K562 (cell line): ENCODE data around the gene HVCN1. TPM values are rescaled to one million over a fixed set of nuclear protein-coding genes. Genes with fewer than 3 reads are reported as not detected.

Experiments
- ATAC-seq: fragments of 200-7000 bp; cut with Tn5 transposase; 3 replicates; pipeline ENCODE4 v1.9.1; 2020; ENCODE audit warnings: moderate library complexity
- BruUV-seq: library from RNA; stranded (reverse); fragments of 400-500 nt; replicated peaks from 2 replicates; lab custom pipeline; 2021; lab: Mats Ljungman, UMichigan
- CTCF ChIA-PET: fragments of 300-600 bp; formaldehyde crosslinking; extraction: SDS; loops from one replicate; lab custom pipeline; 2021; ENCODE audit warnings: low intra/inter-chr PET ratio; lab: Yijun Ruan, JAX
- POLR2A ChIA-PET: fragments of 300-600, 350-650 bp; sonication (Branson Sonifier 250); formaldehyde crosslinking; extraction: SDS; loops from one replicate; lab custom pipeline; 2021; ENCODE audit warnings: antibody characterized with exemption, inconsistent platforms; lab: Yijun Ruan, JAX
- DNase-seq, 4 experiments: peaks; one replicate each; pipeline versions ENCODE4 v3.0.0 to v3.0.0-alpha.2; 2011 to 2018; ENCODE audit warnings: low spot score in 3 of 4, mixed read lengths in 3 of 4; ENCODE audit errors: extremely low read depth in 1 of 4
- FAIRE-seq: peaks from 2 replicates; lab custom pipeline; 2011; peaks lifted over from hg19 to GRCh38; lab: Jason Lieb, UNC
- H2AFZ ChIP-seq: 2 replicates; pipeline ENCODE4 v1.6.0; 2011; ENCODE audit warnings: low read depth, low read length, control low read depth, inconsistent platforms
- H3K27ac ChIP-seq: fragments of 200-600 bp; 3 replicates; pipeline ENCODE4 v1.8.0; 2011; ENCODE audit warnings: low read depth, mild to moderate bottlenecking, control low read depth, inconsistent platforms, low read length, moderate library complexity, mixed read lengths; ENCODE audit errors: extremely low read depth
- H3K27me3 ChIP-seq, 2 experiments: fragments of 300-600 bp in 1 of 2; 2 replicates in 1 of 2; 3 replicates in 1 of 2; pipeline versions ENCODE4 v1.6.0 to v1.8.0; 2011; ENCODE audit warnings: inconsistent platforms in 2 of 2, low read length in 2 of 2, mild to moderate bottlenecking in 1 of 2, mixed read lengths in 1 of 2, moderate library complexity in 1 of 2; ENCODE audit not compliant: control insufficient read depth in 2 of 2, insufficient read depth in 2 of 2
- H3K36me3 ChIP-seq: fragments of 300-600 bp; 3 replicates; pipeline ENCODE4 v1.8.0; 2011; ENCODE audit warnings: mild to moderate bottlenecking, low read length, inconsistent platforms; ENCODE audit not compliant: control insufficient read depth, insufficient read depth
- H3K4me1 ChIP-seq, 2 experiments: fragments of 200-600 bp in 1 of 2; replicated peaks in 1 of 2; 2 replicates in 1 of 2; 3 replicates in 1 of 2; pipeline versions ENCODE4 v1.5.1 to v1.8.0; 2011; ENCODE audit warnings: inconsistent platforms in 2 of 2, low read length in 2 of 2, mild to moderate bottlenecking in 1 of 2, mixed read lengths in 1 of 2, moderate library complexity in 1 of 2; ENCODE audit not compliant: control insufficient read depth in 2 of 2, insufficient read depth in 2 of 2
- H3K4me2 ChIP-seq: 2 replicates; pipeline ENCODE4 v1.6.1; 2011; ENCODE audit warnings: low read length, control low read depth, inconsistent platforms, mixed read lengths; ENCODE audit not compliant: insufficient read depth
- H3K4me3 ChIP-seq: fragments of 200-600 bp; sonication (generic), shearing (Covaris generic); 2 replicates; pipeline ENCODE4 v1.5.1; 2016; ENCODE audit warnings: control low read depth, inconsistent platforms
- H3K79me2 ChIP-seq: fragments of 200-600 bp; 3 replicates; pipeline ENCODE4 v1.8.0; 2011; ENCODE audit warnings: low read length, inconsistent platforms; ENCODE audit not compliant: control insufficient read depth, insufficient read depth
- H3K9ac ChIP-seq, 2 experiments: 2 replicates each; pipeline versions ENCODE4 v1.6.0 to v1.6.1; 2011; ENCODE audit warnings: low read depth in 2 of 2, low read length in 2 of 2, control low read depth in 1 of 2, inconsistent platforms in 1 of 2, mild to moderate bottlenecking in 1 of 2, mixed read lengths in 1 of 2; ENCODE audit not compliant: insufficient read depth in 1 of 2
- H3K9me1 ChIP-seq: one replicate; pipeline ENCODE4 v1.6.0; 2011; ENCODE audit warnings: inconsistent platforms, mild to moderate bottlenecking, low read length, moderate library complexity; ENCODE audit not compliant: control insufficient read depth, insufficient read depth
- H3K9me3 ChIP-seq: replicated peaks from 2 replicates; pipeline ENCODE4 v1.5.1; 2011; ENCODE audit warnings: low read depth, low read length, inconsistent platforms; ENCODE audit not compliant: control insufficient read depth, insufficient read depth
- H4K20me1 ChIP-seq: replicated peaks from 2 replicates; pipeline ENCODE4 v1.6.1; 2011; ENCODE audit warnings: low read length, inconsistent platforms, mixed read lengths; ENCODE audit not compliant: control insufficient read depth, insufficient read depth
- ARID4B ChIP-seq: sonication (generic); formaldehyde crosslinking; IDR thresholded peaks from 2 replicates; pipeline ENCODE4 v1.8.0; 2022; ENCODE audit warnings: mild to moderate bottlenecking, missing genetic modification reagents
- KDM2B ChIP-seq: fragments of 250-450 bp; sonication (Bioruptor Pico); IDR thresholded peaks from 2 replicates; pipeline ENCODE4 v1.8.0; 2021; ENCODE audit warnings: mild to moderate bottlenecking, moderate library complexity
- NCOA4 ChIP-seq: fragments of 450-650 bp; IDR thresholded peaks from 2 replicates; pipeline ENCODE4 v1.6.1; 2018; ENCODE audit warnings: mild to moderate bottlenecking; ENCODE audit not compliant: partially characterized antibody
- POLR2B ChIP-seq: fragments of 450-650 bp; IDR thresholded peaks from 2 replicates; pipeline ENCODE4 v1.6.1; 2018; ENCODE audit warnings: low read depth; ENCODE audit not compliant: partially characterized antibody
- PTTG1 ChIP-seq: fragments of 450-650 bp; IDR thresholded peaks from 2 replicates; pipeline ENCODE4 v1.6.1; 2016; ENCODE audit warnings: low read depth, mild to moderate bottlenecking, missing genetic modification characterization, missing compliant biosample characterization
- RNF2 ChIP-seq: sonication (generic); IDR thresholded peaks from 2 replicates; pipeline ENCODE4 v1.6.1; 2016
- SUPT5H ChIP-seq: fragments of 450-650 bp; IDR thresholded peaks from 2 replicates; pipeline ENCODE4 v1.6.1; 2016
- TRIM24 ChIP-seq, 2 experiments: fragments of 450-650 bp; IDR thresholded peaks; 2 replicates each; pipeline ENCODE4 v1.6.1; 2016
- XRCC3 ChIP-seq: fragments of 450-650 bp; IDR thresholded peaks from 2 replicates; pipeline ENCODE4 v1.6.1; 2017; ENCODE audit warnings: mild to moderate bottlenecking, moderate library complexity
- ZNF134 ChIP-seq: fragments of 250-450 bp; sonication (Bioruptor Pico); conservative IDR thresholded peaks from 2 replicates; pipeline ENCODE4 v1.4.0; 2020
- ZNF140 ChIP-seq: fragments of 250-450 bp; sonication (Bioruptor Pico); IDR thresholded peaks from 2 replicates; pipeline ENCODE4 v1.8.0; 2021; ENCODE audit warnings: moderate library complexity, mild to moderate bottlenecking, inconsistent platforms
- ZNF197 ChIP-seq: fragments of 200-800 bp; sonication (Bioruptor generic); IDR thresholded peaks from 2 replicates; pipeline ENCODE4 v1.6.1; 2016; ENCODE audit warnings: low read depth, missing genetic modification characterization, missing compliant biosample characterization
- ZNF232 ChIP-seq: sonication (generic); formaldehyde crosslinking; IDR thresholded peaks from 2 replicates; pipeline ENCODE4 v1.8.0; 2022; ENCODE audit warnings: mild to moderate bottlenecking, missing genetic modification reagents
- ZNF316 ChIP-seq: fragments of 450-650 bp; IDR thresholded peaks from 2 replicates; pipeline ENCODE4 v1.6.1; 2016
- ZNF57 ChIP-seq: fragments of 450-650 bp; formaldehyde crosslinking; IDR thresholded peaks from 2 replicates; pipeline ENCODE4 v1.4.0; 2020; ENCODE audit warnings: mild to moderate bottlenecking, moderate library complexity
- ZNF696 ChIP-seq: fragments of 250-450 bp; sonication (Bioruptor Pico); conservative IDR thresholded peaks from 2 replicates; pipeline ENCODE4 v1.4.0; 2020; ENCODE audit warnings: mild to moderate bottlenecking, moderate library complexity
- WGBS: fragments of 100-300 bp; shearing (Covaris generic); methylation state at CpG from one replicate; pipeline ENCODE4 v1.1.6; 2016; ENCODE audit warnings: low coverage, mixed read lengths; ENCODE audit not compliant: insufficient coverage; ENCODE audit errors: missing lambda C conversion rate; 5-methylcytosine and 5-hydroxymethylcytosine counted together
- in situ Hi-C: fragments of 300-500 bp; cut with MboI; formaldehyde crosslinking; loops from 4 replicates; pipeline ENCODE4 v1.15.0; 2018; ENCODE audit warnings: inconsistent platforms, mixed read lengths
- intact Hi-C: fragments of 100-400 bp; cut with micrococcal nuclease; formaldehyde crosslinking; loops from 2 replicates; pipeline ENCODE4 v1.14.2; 2022
- polyA plus RNA-seq, 8 experiments: library from polyadenylated mRNA; depleted of rRNA in 4 of 8; stranded (reverse) in 5 of 8; unstranded in 3 of 8; fragments of >200 nt; fragmentation: Nextera tagmentation in 2 of 8; fragmentation: Illumina TruSeq in 1 of 8; extraction: Ambion mirVana in 2 of 8; extraction: Trizol in 1 of 8; gene quantifications; 2 replicates each; pipeline versions ENCODE4 v1.2.1 to v1.2.3, GENCODE V29; 2011 to 2014; ENCODE audit warnings: inconsistent platforms in 1 of 8, missing spikeins in 1 of 8
- total RNA-seq, 7 experiments: library from RNA; depleted of rRNA in 6 of 7; stranded (reverse); fragments of >200 nt in 6 of 7; fragmentation: Illumina TruSeq in 2 of 7; extraction: Trizol in 2 of 7; gene quantifications; 2 replicates each; pipeline versions ENCODE4 v1.2.1 to v1.2.3, GENCODE V29; 2011 to 2021; ENCODE audit warnings: low replicate concordance in 1 of 7

HVCN1 gene
- total and polyA plus RNA-seq, 9 of the 15 experiments (the other 6 are each of a cell fraction or from before 2014, with no cell fraction given), result 0.21 to 1.4 (median 0.74) TPM

- BruUV-seq, result no TSS peak
- no peak overlapping the region for H3K9ac ChIP-seq
- CTCF ChIA-PET, result no interaction called here
Observed at GRCh38 chr12:110717037-110717436, 28.1 kb upstream of the HVCN1 start.

GRCh38 chr12:110708917-110709316, 20.0 kb upstream of the HVCN1 start:
- CTCF ChIA-PET, result no interaction called here
- in situ Hi-C loops, result no loop called here
- BruUV-seq, result no TSS peak
- Histone ChIP-seq H3K9me1 (no peaks in the 10 kb centered on the region), H3K79me2 (no peaks in the 10 kb centered on the region), H3K9me3 (no peaks in the 10 kb centered on the region), H2AFZ (no peak overlapping the region), H3K4me2 (no peak overlapping the region), H3K9ac (no peak overlapping the region), H3K27ac (no peak overlapping the region), H3K27me3 (no peaks in the 10 kb centered on the region), H3K4me1 (no peaks in the 10 kb centered on the region), H3K36me3 (no peaks in the 10 kb centered on the region), H4K20me1 (no peaks in the 10 kb centered on the region), H3K4me3 (no peak overlapping the region)
- DNase-seq (no peak), FAIRE-seq (no peak), ATAC-seq (no peak)
- 73% methylated on average over 4 of the region's 4 CpGs for WGBS
- intact Hi-C loops, result no loop called here
- POLR2A ChIA-PET, result interaction anchor here (0.6 to 1.6 kb wide), 4 partner anchors 10 to 213 kb away, joined by 3 to 4 read pairs (median 4); partner anchors contain the start of gene TCTN1
- no peak for TF ChIP-seq ZNF197 (CRISPR knock-in tag)
- no peak for TF ChIP-seq PTTG1
- no peak for TF ChIP-seq ZNF134
- TF ChIP-seq ZNF232 (CRISPR knock-in tag), result no peak
- TF ChIP-seq ZNF57 (CRISPR knock-in tag), result no peak
- TF ChIP-seq ZNF696 (CRISPR knock-in tag), result no peak
- no peak for TF ChIP-seq ARID4B

More at GRCh38 chr12:110717037-110717436, 28.1 kb upstream of the HVCN1 start:
- Histone ChIP-seq H3K4me3 (no peak overlapping the region), H3K9me3 (no peaks in the 10 kb centered on the region), H3K27ac (no peak overlapping the region), H3K36me3 (peaks cover 48% of the 10 kb centered on the region), H3K4me2 (no peak overlapping the region), H2AFZ (no peak overlapping the region), H3K4me1 (no peaks in the 10 kb centered on the region), H3K79me2 (no peaks in the 10 kb centered on the region), H4K20me1 (no peaks in the 10 kb centered on the region), H3K9me1 (peaks cover 6% of the 10 kb centered on the region), H3K27me3 (no peaks in the 10 kb centered on the region)
- TF ChIP-seq RNF2 (no peak), POLR2B (peak; percentile 22), NCOA4 (no peak), TRIM24 (IDR thresholded peaks at IDR 0.05) (no peak), SUPT5H (peak; percentile 33; the same call in 1 of the 2 replicates), ZNF316 (peak; percentile 5; the same call in 1 of the 2 replicates), KDM2B (no peak), ZNF140 (CRISPR knock-in tag) (no peak), XRCC3 (no peak)
- FAIRE-seq, result no peak
- ATAC-seq, result no peak; the same call in 2 of the 3 replicates
- DNase-seq, result no peak
- intact Hi-C loops (no loop called here), in situ Hi-C loops (no loop called here)
- WGBS, result 79% methylated on average over 3 of the region's 3 CpGs
- POLR2A ChIA-PET, result interaction anchor here (0.6 to 2.7 kb wide), 4 partner anchors 12 to 269 kb away, joined by 3 to 8 read pairs (median 4); no protein-coding TSS in a partner anchor
